ENCODE results near the gene CBFA2T2. TPM values are rescaled to one million over a fixed set of nuclear protein-coding genes. Genes with fewer than 3 reads are reported as not detected.

The CBFA2T2 gene
- total RNA-seq, 1 donor from 2014 or later = 14.1 TPM

GRCh38 chr20:33674294-33675135 lies 184.6 kb downstream of the CBFA2T2 start, which contains the start of gene NECAB3:
Gene NECAB3 (minus strand): TSS chr20:33674428. CDS start chr20:33674352, 76 bp downstream.
- intact Hi-C loops (cut with micrococcal nuclease) = loop anchor here (1.0 kb wide), 1 partner anchor 12 kb away; the partner anchor contains the start of gene E2F1

GRCh38 chr20:33675136-33675959 lies 185.5 kb downstream of the CBFA2T2 start:
- intact Hi-C loops (cut with micrococcal nuclease) = no loop called here

GRCh38 chr20:33676121-33676520 lies 186.2 kb downstream of the CBFA2T2 start:
- intact Hi-C loops (cut with micrococcal nuclease) = no loop called here

GRCh38 chr20:33676652-33677645 lies 187.1 kb downstream of the CBFA2T2 start:
- intact Hi-C loops (cut with micrococcal nuclease) = no loop called here

GRCh38 chr20:33677991-33678702 lies 188.3 kb downstream of the CBFA2T2 start:
- intact Hi-C loops (cut with micrococcal nuclease) = no loop called here

- intact Hi-C loops (cut with micrococcal nuclease) = no loop called here
Observed at GRCh38 chr20:33679758-33680485, 190.0 kb downstream of the CBFA2T2 start.

DNA sequence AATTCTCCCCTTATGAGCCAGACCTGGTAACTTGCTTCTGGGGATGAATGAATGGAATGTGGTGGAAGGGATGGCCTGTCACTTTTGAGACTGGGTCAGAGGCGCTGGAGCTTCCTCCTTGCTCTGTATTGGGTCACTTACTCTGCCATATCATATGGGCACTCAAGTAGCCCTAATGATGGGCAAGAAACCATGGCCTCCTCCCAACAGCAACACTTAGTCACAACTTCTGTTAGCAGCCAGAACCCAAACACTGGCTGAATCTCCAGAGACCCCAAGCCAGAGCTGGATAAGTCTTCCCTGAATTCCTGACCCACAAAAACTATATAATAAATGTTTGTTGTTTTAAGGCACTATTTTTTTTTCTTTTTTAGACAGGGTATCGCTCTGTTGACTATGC lies 190.8 kb downstream of the CBFA2T2 start:
- intact Hi-C loops (cut with micrococcal nuclease) = no loop called here

DNA sequence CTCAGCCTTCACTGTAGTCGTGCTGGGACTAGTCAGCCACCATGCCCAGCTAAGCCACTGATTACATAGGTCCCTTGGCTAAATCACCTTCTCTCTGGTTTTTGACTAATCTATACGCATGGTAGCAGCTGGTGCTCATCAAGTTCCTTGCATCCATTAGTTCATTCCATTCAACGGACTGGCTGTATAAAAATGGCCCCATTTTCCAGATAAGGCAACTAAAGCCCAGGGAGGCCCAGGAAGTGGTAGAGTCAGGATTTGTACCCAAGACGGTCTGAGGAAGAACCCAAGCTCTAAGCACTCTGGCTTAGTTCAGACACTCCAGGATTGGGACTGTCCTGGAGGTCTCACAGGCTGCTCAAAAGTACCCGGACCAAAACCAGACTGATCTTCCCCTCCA lies 191.4 kb downstream of the CBFA2T2 start:
- intact Hi-C loops (cut with micrococcal nuclease) = no loop called here

- intact Hi-C loops (cut with micrococcal nuclease) = no loop called here
Observed at GRCh38 chr20:33681728-33682353, 191.9 kb downstream of the CBFA2T2 start.

- intact Hi-C loops (cut with micrococcal nuclease) = loop anchor here (2.0 to 5.0 kb wide), 3 partner anchors 18 to 428 kb away; partner anchors contain the start of genes ACTL10, EIF2S2 and RALY
Observed at GRCh38 chr20:33684533-33685327, 194.8 kb downstream of the CBFA2T2 start.

GRCh38 chr20:33685328-33686099 lies 195.6 kb downstream of the CBFA2T2 start:
- intact Hi-C loops (cut with micrococcal nuclease) = loop anchor here (1.0 to 5.0 kb wide), 7 partner anchors 11 to 427 kb away; partner anchors contain the start of genes ACTL10, CHMP4B, EIF2S2 and NECAB3

DNA sequence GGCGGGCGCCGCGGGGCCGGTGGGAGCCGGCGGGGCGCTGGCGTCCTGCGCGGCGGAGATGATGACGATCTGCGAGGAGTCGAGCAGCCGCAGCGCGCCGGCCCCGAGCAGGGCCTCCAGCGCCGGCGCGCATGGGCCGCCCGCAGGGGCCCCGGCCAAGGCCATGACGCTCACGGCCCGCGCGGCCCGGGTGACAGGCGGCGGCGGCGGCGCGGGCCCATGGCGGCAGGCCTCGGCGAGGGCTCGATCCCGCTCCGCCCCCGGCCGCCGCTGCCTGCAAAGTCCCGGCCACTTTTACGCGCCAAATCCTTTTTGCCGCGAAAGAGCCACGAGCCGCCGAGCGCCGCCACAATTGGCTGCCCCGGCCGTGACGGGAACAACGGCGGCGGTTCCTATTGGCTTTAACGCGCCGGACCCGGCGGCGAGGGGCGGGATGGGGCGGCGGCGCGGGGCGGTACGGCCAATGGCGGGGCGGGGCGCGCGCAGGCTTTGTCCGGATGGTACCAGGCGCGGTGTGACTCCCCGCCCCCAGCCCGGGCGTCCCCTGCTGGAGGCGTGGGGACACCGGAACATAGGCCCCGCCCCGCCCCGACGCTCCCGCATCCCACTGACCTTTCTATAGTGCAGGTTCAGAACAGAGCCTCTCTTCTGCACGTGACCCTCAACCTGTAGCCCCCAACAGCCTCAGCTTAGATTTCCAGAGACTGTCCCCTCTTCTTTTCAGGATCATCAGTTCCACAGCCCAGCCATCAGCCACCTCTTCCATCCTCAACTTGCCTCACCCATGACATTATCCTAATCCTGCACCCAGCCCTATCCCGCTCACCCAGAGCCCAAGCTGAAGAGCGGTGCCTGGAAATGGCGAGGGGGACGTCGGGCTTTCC lies 196.4 kb downstream of the CBFA2T2 start, which contains the start of gene E2F1:
Gene E2F1, minus strand, starts transcription at position 286 of the 884 bp plus-strand sequence. Its CDS starts 121 bp downstream, at position 165.
- intact Hi-C loops (cut with micrococcal nuclease) = loop anchor here (1.0 to 5.0 kb wide), 6 partner anchors 12 to 426 kb away; partner anchors contain the start of genes CHMP4B, EIF2S2, NECAB3 and PXMP4

DNA sequence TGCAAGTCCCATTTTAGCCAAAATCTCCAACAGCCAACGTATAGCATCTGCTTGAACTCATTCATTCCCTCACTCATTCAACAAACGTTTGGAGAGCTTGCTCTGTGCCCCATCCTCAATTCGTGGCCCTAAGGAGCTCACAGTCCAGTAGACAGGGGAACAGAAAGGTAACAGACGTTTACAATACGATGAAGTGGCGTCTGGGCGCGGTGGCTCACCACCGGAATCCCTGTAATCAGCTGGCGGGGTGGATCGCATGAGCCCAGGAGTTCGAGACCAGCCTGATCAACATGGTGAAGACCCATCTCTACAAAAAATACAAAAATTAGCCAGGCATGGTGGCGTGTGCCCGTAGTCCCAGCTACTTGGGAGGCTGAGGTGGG lies 197.1 kb downstream of the CBFA2T2 start:
- intact Hi-C loops (cut with micrococcal nuclease) = loop anchor here (1.0 to 5.0 kb wide), 6 partner anchors 13 to 425 kb away; partner anchors contain the start of genes CHMP4B, EIF2S2, NECAB3 and PXMP4

DNA sequence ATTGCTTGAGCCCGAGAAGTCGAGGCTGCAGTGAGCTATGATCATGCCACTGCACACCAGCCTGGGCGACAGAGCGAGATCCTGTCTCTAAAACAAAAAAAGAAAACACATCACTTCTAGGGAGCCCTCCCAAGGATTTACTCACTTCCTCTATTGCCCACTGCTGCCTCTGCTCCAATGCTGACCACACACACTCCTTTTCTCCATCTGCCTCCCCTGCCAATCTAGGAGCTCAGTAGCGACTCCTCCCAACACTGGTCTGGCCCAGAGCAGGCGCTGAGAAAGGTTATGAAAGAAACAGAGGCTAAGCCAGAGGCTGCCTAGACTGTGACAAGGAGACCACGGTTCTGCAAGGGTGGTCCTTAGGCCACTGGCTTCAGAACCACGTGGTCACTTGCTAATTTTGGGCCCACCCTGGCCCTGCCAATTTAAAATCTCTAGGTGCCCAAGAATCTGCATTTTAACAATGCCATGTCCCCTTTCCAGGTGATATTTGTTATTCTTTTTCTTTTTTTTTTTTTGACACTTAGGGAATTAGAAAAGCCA lies 197.5 kb downstream of the CBFA2T2 start:
- intact Hi-C loops (cut with micrococcal nuclease) = loop anchor here (2.0 to 5.0 kb wide), 4 partner anchors 43 to 425 kb away; partner anchors contain the start of genes CHMP4B, EIF2S2, RALY and ZNF341
